HepG2 (cell line): ENCODE data around the gene STOM. TPM values are rescaled to one million over a fixed set of nuclear protein-coding genes. Genes with fewer than 3 reads are reported as not detected.

Source experiments
- ADNP ChIP-seq: sonication (generic); formaldehyde crosslinking; IDR thresholded peaks from 2 replicates; pipeline ENCODE4 v1.4.0; 2020; ENCODE audit warnings: missing genetic modification reagents
- HNRNPL ChIP-seq: fragments of 200-400 bp; formaldehyde crosslinking; IDR thresholded peaks from 2 replicates; pipeline ENCODE4 v1.6.1; 2017; ENCODE audit warnings: mild to moderate bottlenecking, low read depth, low read length
- RBFOX2 ChIP-seq: fragments of 200-400 bp; formaldehyde crosslinking; IDR thresholded peaks from 2 replicates; pipeline ENCODE4 v1.6.1; 2017; ENCODE audit warnings: low read depth, mild to moderate bottlenecking, low read length
- SMAD9 ChIP-seq: sonication (generic); formaldehyde crosslinking; IDR thresholded peaks from 2 replicates; pipeline ENCODE4 v1.5.1; 2020; ENCODE audit warnings: mild to moderate bottlenecking, missing genetic modification reagents
- U2AF1 ChIP-seq: fragments of 200-400 bp; formaldehyde crosslinking; optimal IDR thresholded peaks from 2 replicates; pipeline ENCODE3; 2017; ENCODE audit warnings: mild to moderate bottlenecking, low read depth, low read length
- ZNF274 ChIP-seq: sonication (generic); formaldehyde crosslinking; IDR thresholded peaks from 2 replicates; pipeline ENCODE4 v1.5.1; 2020; ENCODE audit warnings: mild to moderate bottlenecking, missing genetic modification reagents
- ZNF44 ChIP-seq: sonication (generic); formaldehyde crosslinking; IDR thresholded peaks from 2 replicates; pipeline ENCODE4 v1.5.1; 2020; ENCODE audit warnings: mild to moderate bottlenecking, missing genetic modification reagents
- ZNF441 ChIP-seq: sonication (generic); formaldehyde crosslinking; IDR thresholded peaks from 2 replicates; pipeline ENCODE4 v1.7.0; 2021; ENCODE audit warnings: missing genetic modification reagents, borderline replicate concordance
- ZNF570 ChIP-seq: sonication (generic); formaldehyde crosslinking; IDR thresholded peaks from 2 replicates; pipeline ENCODE4 v1.4.0; 2020; ENCODE audit warnings: mild to moderate bottlenecking, missing genetic modification reagents, borderline replicate concordance
- ZNF724P ChIP-seq: sonication (generic); formaldehyde crosslinking; IDR thresholded peaks from 2 replicates; pipeline ENCODE4 v1.8.0; 2022; ENCODE audit warnings: missing genetic modification reagents, borderline replicate concordance
- ZNF83 ChIP-seq: sonication (generic); formaldehyde crosslinking; IDR thresholded peaks from 2 replicates; pipeline ENCODE4 v1.4.0; 2020; ENCODE audit warnings: missing genetic modification reagents, mild to moderate bottlenecking, borderline replicate concordance
- polyA plus RNA-seq, 8 experiments: library from polyadenylated mRNA; depleted of rRNA in 3 of 8; stranded (reverse) in 7 of 8; unstranded in 1 of 8; fragments of >200 nt; fragmentation: Illumina TruSeq in 4 of 8; extraction: Trizol in 4 of 8; gene quantifications; 2 replicates each; pipeline versions ENCODE4 v1.2.1 to v1.2.3, GENCODE V29; 2011 to 2016; ENCODE audit warnings: low read depth in 4 of 8, missing spikeins in 1 of 8, mixed read lengths in 1 of 8; ENCODE audit not compliant: insufficient read depth in 1 of 8
- total RNA-seq, 5 experiments: library from RNA; depleted of rRNA; stranded (reverse); fragments of >200 nt; fragmentation: Illumina TruSeq; extraction: Trizol; gene quantifications; 2 replicates each; pipeline ENCODE4 v1.2.3, GENCODE V29; 2016; ENCODE audit warnings: low read depth in 1 of 5
- TF ChIP-seq, protein P1 (sequence below): sonication (generic); formaldehyde crosslinking; IDR thresholded peaks from 2 replicates; pipeline ENCODE4 v1.5.0; 2020; ENCODE audit warnings: missing genetic modification reagents, mild to moderate bottlenecking, borderline replicate concordance
- TF ChIP-seq, protein P2 (sequence below): fragments of 450-650 bp; IDR thresholded peaks from 2 replicates; pipeline ENCODE4 v1.6.1; 2016
- TF ChIP-seq, protein P3 (sequence below): IDR thresholded peaks from 2 replicates; pipeline ENCODE4 v1.6.1; 2016
- TF ChIP-seq, protein P4 (sequence below): sonication (generic); formaldehyde crosslinking; IDR thresholded peaks from 2 replicates; pipeline ENCODE4 v1.4.0; 2020; ENCODE audit warnings: mild to moderate bottlenecking, missing genetic modification reagents
- TF ChIP-seq, protein P5 (sequence below), 2 experiments: IDR thresholded peaks; 2 replicates each; pipeline ENCODE4 v1.6.1; 2011 to 2012; ENCODE audit warnings: low read length in 2 of 2, borderline replicate concordance in 1 of 2, low read depth in 1 of 2, mild to moderate bottlenecking in 1 of 2, moderate library complexity in 1 of 2

Gene STOM
- total and polyA plus RNA-seq, 2 of the 13 experiments (the other 11 are each of a cell fraction or from before 2014, with no cell fraction given), result 43.6 to 165 TPM

DNA sequence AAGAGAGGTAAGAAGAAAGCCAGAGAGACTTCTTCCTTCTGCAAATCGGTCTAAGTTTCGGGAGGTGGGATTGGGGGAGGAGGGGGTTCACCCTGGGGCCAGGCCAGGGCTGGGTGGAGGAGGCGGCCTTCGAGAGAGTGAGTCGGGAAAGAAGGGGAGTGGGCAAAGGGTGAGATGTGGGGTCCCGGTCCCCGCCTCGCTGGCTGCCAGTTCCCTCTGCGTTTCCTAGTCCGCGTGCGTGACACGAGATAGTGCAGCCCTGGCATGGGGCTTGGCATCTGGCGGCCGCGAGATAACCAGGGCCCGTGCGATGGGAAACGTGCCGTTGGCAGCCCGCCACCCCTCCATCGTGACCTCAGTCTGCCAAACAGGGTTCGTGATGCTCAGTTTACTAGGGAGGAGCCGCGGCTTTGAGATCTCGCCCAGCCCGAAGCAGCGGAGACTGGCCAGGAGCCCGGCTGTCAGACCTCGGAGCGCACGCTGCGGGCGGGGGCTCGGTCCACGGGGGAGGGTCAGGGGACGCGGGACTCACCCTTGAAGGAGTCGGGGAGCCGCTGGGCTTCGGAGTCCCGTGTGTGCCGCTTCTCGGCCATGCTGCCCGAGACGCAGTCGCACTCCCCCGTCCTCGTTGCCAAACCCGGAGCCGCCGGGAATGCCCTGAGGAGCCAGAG is at the start of gene STOM (continued):
- TF ChIP-seq ZNF274 (CRISPR knock-in tag) (peak; percentile 47; the same call in 1 of the 2 replicates), RBFOX2 (peak; percentile 85), SMAD9 (peak; percentile 66; the same call in 1 of the 2 replicates), HNRNPL (peak; percentile 87), U2AF1 (no peak), ADNP (CRISPR knock-in tag) (no peak), ZNF724P (peak; percentile 90; the same call in 1 of the 2 replicates), ZNF44 (CRISPR knock-in tag) (peak; percentile 81; the same call in 1 of the 2 replicates), ZNF570 (0 out of 2 replicates have a peak, but pooled peaks have one; percentile 71), ZNF441 (CRISPR knock-in tag) (peak; percentile 54; the same call in 1 of the 2 replicates), ZNF83 (CRISPR knock-in tag) (no peak)
- TF ChIP-seq, protein P1, sequence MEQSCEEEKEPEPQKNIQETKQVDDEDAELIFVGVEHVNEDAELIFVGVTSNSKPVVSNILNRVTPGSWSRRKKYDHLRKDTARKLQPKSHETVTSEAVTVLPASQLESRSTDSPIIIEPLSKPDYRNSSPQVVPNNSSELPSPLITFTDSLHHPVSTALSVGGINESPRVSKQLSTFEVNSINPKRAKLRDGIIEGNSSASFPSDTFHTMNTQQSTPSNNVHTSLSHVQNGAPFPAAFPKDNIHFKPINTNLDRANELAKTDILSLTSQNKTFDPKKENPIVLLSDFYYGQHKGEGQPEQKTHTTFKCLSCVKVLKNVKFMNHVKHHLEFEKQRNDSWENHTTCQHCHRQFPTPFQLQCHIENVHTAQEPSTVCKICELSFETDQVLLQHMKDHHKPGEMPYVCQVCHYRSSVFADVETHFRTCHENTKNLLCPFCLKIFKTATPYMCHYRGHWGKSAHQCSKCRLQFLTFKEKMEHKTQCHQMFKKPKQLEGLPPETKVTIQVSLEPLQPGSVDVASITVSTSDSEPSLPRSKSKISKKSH, result no peak; the same call in 1 of the 2 replicates
- TF ChIP-seq, protein P2, sequence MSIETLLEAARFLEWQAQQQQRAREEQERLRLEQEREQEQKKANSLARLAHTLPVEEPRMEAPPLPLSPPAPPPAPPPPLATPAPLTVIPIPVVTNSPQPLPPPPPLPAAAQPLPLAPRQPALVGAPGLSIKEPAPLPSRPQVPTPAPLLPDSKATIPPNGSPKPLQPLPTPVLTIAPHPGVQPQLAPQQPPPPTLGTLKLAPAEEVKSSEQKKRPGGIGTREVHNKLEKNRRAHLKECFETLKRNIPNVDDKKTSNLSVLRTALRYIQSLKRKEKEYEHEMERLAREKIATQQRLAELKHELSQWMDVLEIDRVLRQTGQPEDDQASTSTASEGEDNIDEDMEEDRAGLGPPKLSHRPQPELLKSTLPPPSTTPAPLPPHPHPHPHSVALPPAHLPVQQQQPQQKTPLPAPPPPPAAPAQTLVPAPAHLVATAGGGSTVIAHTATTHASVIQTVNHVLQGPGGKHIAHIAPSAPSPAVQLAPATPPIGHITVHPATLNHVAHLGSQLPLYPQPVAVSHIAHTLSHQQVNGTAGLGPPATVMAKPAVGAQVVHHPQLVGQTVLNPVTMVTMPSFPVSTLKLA, result no peak
- TF ChIP-seq, protein P3, sequence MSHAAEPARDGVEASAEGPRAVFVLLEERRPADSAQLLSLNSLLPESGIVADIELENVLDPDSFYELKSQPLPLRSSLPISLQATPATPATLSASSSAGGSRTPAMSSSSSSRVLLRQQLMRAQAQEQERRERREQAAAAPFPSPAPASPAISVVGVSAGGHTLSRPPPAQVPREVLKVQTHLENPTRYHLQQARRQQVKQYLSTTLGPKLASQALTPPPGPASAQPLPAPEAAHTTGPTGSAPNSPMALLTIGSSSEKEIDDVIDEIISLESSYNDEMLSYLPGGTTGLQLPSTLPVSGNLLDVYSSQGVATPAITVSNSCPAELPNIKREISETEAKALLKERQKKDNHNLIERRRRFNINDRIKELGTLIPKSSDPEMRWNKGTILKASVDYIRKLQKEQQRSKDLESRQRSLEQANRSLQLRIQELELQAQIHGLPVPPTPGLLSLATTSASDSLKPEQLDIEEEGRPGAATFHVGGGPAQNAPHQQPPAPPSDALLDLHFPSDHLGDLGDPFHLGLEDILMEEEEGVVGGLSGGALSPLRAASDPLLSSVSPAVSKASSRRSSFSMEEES (CRISPR knock-in tag), result peak; percentile 62; the same call in 1 of the 2 replicates
- TF ChIP-seq, protein P4, sequence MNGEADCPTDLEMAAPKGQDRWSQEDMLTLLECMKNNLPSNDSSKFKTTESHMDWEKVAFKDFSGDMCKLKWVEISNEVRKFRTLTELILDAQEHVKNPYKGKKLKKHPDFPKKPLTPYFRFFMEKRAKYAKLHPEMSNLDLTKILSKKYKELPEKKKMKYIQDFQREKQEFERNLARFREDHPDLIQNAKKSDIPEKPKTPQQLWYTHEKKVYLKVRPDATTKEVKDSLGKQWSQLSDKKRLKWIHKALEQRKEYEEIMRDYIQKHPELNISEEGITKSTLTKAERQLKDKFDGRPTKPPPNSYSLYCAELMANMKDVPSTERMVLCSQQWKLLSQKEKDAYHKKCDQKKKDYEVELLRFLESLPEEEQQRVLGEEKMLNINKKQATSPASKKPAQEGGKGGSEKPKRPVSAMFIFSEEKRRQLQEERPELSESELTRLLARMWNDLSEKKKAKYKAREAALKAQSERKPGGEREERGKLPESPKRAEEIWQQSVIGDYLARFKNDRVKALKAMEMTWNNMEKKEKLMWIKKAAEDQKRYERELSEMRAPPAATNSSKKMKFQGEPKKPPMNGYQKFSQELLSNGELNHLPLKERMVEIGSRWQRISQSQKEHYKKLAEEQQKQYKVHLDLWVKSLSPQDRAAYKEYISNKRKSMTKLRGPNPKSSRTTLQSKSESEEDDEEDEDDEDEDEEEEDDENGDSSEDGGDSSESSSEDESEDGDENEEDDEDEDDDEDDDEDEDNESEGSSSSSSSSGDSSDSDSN (CRISPR knock-in tag), result peak; percentile 76
- TF ChIP-seq, protein P5, sequence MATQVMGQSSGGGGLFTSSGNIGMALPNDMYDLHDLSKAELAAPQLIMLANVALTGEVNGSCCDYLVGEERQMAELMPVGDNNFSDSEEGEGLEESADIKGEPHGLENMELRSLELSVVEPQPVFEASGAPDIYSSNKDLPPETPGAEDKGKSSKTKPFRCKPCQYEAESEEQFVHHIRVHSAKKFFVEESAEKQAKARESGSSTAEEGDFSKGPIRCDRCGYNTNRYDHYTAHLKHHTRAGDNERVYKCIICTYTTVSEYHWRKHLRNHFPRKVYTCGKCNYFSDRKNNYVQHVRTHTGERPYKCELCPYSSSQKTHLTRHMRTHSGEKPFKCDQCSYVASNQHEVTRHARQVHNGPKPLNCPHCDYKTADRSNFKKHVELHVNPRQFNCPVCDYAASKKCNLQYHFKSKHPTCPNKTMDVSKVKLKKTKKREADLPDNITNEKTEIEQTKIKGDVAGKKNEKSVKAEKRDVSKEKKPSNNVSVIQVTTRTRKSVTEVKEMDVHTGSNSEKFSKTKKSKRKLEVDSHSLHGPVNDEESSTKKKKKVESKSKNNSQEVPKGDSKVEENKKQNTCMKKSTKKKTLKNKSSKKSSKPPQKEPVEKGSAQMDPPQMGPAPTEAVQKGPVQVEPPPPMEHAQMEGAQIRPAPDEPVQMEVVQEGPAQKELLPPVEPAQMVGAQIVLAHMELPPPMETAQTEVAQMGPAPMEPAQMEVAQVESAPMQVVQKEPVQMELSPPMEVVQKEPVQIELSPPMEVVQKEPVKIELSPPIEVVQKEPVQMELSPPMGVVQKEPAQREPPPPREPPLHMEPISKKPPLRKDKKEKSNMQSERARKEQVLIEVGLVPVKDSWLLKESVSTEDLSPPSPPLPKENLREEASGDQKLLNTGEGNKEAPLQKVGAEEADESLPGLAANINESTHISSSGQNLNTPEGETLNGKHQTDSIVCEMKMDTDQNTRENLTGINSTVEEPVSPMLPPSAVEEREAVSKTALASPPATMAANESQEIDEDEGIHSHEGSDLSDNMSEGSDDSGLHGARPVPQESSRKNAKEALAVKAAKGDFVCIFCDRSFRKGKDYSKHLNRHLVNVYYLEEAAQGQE (IDR thresholded peaks at IDR 0.05; ENCODE audit: borderline replicate concordance in 1 of 2, low read depth in 1 of 2, low read length in 2 of 2), result peak in 1 of 2 experiments; percentile 26; a peak in 1 of 4 replicates
